Astrocyte of the spinal cord (primary cell): Measurements from ENCODE around the gene SRP68.

Experiments used
- DNase-seq: peaks from one replicate; pipeline ENCODE4 v3.0.0; 2011; ENCODE audit warnings: low read depth, low spot score
- H3K4me3 ChIP-seq: 2 replicates; pipeline ENCODE4 v1.5.1; 2011; ENCODE audit warnings: low read depth, mild to moderate bottlenecking, low read length, moderate library complexity
- CTCF ChIP-seq: IDR thresholded peaks from 2 replicates; pipeline ENCODE4 v1.5.1; 2012; ENCODE audit warnings: low read depth, mild to moderate bottlenecking, low read length, inconsistent platforms
- in situ Hi-C: cut with HindIII; loops from 2 replicates; pipeline ENCODE4 v1.10.0; 2017; ENCODE audit warnings: low sequenced_read_pairs

Gene SRP68

GRCh38 chr17:75996665-75997590 is 75.4 kb downstream of the SRP68 start:
- in situ Hi-C loops, result no loop called here
- no peak for TF ChIP-seq CTCF
- H3K4me3 ChIP-seq, result no peak overlapping the region
- DNase-seq, result peak; percentile 44

- H3K4me3 ChIP-seq, result no peak overlapping the region
- TF ChIP-seq CTCF, result no peak
- in situ Hi-C loops, result no loop called here
- DNase-seq, result no peak
Observed at GRCh38 chr17:75995385-75995925, 76.9 kb downstream of the SRP68 start.

DNA sequence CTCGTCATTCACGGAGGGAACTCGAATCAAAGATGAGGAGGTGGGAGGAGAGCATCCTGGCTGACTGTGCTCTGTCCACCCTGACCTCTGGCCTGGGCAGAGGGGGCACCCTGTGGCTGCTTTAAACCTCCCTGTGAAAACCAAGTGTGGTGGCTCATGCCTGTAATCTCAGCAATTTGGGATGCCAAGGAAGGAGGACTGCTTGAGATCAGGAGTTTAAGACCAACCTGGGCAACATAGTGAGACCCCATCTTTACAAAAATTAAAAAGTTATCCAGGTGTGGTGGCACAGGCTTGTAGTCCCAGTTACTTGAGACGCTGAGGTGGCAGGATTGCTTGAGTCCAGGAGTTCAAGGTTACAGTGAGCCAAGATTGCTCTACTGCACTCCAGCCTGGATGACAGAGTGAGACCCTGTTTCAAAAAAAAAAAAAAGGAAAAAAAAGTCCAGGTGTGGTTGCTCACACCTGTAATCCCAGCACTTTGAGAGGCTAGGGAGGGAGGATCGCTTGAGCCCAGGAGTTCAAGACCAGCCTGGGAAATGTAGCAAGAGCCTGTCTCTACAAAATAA is 77.4 kb downstream of the SRP68 start:
- no peak for TF ChIP-seq CTCF
- H3K4me3 ChIP-seq, result no peak overlapping the region
- DNase-seq, result no peak
- in situ Hi-C loops, result no loop called here

DNA sequence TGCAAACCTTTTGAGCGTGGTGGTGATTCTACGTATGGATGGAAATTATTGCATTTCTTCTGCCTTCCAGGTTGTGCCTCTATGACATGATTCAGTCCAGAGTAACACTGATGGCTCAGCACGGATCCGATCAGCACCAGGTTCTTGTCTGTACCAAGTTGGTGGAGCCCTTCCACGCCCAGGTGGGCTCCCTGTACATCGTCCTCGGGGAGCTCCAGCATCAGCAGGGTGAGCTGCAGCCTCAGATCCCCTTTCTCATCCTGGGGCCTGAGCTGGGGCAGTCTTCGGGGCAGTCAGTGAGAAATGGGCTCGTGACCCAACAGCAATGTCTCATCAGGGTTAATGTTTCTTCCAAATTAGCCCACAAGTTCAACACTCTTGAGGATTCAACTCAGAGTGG is 80.9 kb downstream of the SRP68 start:
- in situ Hi-C loops, result no loop called here
- DNase-seq, result no peak
- no peak overlapping the region for H3K4me3 ChIP-seq
- TF ChIP-seq CTCF, result no peak
